BJ (cell line): ENCODE results near the gene IL17RA. TPM values are rescaled to one million over a fixed set of nuclear protein-coding genes. Genes with fewer than 3 reads are reported as not detected.
A peak's percentile ranks its signal among the peaks of the same experiment; 100 is the strongest.

ENCODE experiments used
- CTCF ChIA-PET: fragments of 350-600 bp; formaldehyde crosslinking; extraction: SDS; loops from one replicate; lab custom pipeline; 2021; ENCODE audit warnings: antibody characterized with exemption, inconsistent platforms; lab: Yijun Ruan, JAX
- POLR2A ChIA-PET: fragments of 300-600 bp; sonication (Branson Sonifier 250); formaldehyde crosslinking; extraction: SDS; loops from one replicate; lab custom pipeline; 2021; ENCODE audit warnings: antibody characterized with exemption; lab: Charles Lee
- DNase-seq: peaks from one replicate; pipeline ENCODE4 v3.0.0-alpha.2; 2011; ENCODE audit warnings: low read depth
- H3K27me3 ChIP-seq: 2 replicates; pipeline ENCODE4 v1.6.0; 2011; ENCODE audit warnings: low read length; ENCODE audit not compliant: control insufficient read depth, insufficient read depth
- H3K36me3 ChIP-seq: 2 replicates; pipeline ENCODE4 v1.5.1; 2011; ENCODE audit warnings: low read length; ENCODE audit not compliant: control insufficient read depth, insufficient read depth
- H3K4me3 ChIP-seq: 2 replicates; pipeline ENCODE4 v1.5.1; 2011; ENCODE audit warnings: low read depth, mild to moderate bottlenecking, control low read depth, low read length
- polyA plus RNA-seq: library from polyadenylated mRNA; depleted of rRNA; stranded (reverse); fragments of >200 nt; gene quantifications from 2 replicates; pipeline ENCODE4 v1.2.3, GENCODE V29; 2011
- TF ChIP-seq, protein P1 (sequence below): IDR thresholded peaks from 2 replicates; pipeline ENCODE4 v1.5.1; 2011; ENCODE audit warnings: low read depth, mild to moderate bottlenecking, control low read depth, inconsistent platforms, low read length, moderate library complexity; ENCODE audit not compliant: insufficient read depth

Gene IL17RA
- polyA plus RNA-seq, 1 experiment = 27.0 TPM

DNA sequence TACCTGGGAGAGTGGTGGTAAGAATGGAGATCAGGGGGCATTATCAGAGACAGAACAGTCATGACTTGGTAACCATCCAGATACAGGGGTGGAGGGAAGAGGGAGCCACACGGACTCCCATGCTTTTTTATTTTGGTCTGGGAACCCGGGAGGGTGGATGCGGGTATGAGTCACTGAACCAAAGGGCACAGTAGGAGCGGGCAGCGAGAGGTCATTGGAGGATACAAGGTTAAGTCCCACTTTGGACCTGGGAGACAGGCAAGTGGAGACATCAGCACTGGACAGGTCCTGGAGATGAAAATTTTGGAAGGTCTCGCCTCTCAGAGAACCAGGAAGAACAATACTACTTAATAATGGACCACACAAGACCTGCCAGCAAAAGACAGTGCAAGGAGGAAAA, 67.5 kb downstream of the IL17RA start:
- no peak for DNase-seq
- no peaks in the 10 kb centered on the region for H3K27me3 ChIP-seq
- no peak overlapping the region for H3K4me3 ChIP-seq
- CTCF ChIA-PET = interaction anchor here (1.3 kb wide), 1 partner anchor 19 kb away, joined by 5 read pairs; no protein-coding TSS in a partner anchor
- POLR2A ChIA-PET = no interaction called here
- TF ChIP-seq, protein P1, sequence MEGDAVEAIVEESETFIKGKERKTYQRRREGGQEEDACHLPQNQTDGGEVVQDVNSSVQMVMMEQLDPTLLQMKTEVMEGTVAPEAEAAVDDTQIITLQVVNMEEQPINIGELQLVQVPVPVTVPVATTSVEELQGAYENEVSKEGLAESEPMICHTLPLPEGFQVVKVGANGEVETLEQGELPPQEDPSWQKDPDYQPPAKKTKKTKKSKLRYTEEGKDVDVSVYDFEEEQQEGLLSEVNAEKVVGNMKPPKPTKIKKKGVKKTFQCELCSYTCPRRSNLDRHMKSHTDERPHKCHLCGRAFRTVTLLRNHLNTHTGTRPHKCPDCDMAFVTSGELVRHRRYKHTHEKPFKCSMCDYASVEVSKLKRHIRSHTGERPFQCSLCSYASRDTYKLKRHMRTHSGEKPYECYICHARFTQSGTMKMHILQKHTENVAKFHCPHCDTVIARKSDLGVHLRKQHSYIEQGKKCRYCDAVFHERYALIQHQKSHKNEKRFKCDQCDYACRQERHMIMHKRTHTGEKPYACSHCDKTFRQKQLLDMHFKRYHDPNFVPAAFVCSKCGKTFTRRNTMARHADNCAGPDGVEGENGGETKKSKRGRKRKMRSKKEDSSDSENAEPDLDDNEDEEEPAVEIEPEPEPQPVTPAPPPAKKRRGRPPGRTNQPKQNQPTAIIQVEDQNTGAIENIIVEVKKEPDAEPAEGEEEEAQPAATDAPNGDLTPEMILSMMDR = no peak
- H3K36me3 ChIP-seq = peaks cover 6% of the 10 kb centered on the region

DNA sequence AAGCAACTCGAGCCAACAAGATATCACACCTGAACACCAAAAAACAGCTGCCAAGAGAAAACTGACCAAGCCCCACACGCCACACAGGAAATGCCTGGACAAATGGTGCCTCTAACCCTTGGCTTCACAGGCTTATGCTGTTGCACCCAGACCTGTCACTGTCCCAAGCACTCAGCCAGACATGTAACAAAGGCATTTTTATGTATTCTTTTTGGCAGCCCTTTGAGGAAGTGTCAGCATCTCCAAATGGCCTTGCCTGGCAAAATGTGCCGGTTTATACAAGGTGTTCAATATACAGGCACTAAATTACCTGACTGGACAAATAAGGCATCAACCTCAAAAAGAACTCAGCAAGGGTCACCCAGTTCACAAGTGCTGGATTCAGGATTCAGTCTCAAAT, 68.2 kb downstream of the IL17RA start:
- no peak overlapping the region for H3K4me3 ChIP-seq
- H3K27me3 ChIP-seq = no peaks in the 10 kb centered on the region
- POLR2A ChIA-PET = no interaction called here
- DNase-seq = no peak
- 0 out of 2 replicates have a peak, but pooled peaks cover 3% of the 10 kb centered on the region for H3K36me3 ChIP-seq
- TF ChIP-seq, protein P1 = no peak
- CTCF ChIA-PET = interaction anchor here (1.2 to 1.3 kb wide), 2 partner anchors 14 to 19 kb away, joined by 3 to 5 read pairs; no protein-coding TSS in a partner anchor

GRCh38 chr22:17155941-17156340, 71.1 kb downstream of the IL17RA start:
- POLR2A ChIA-PET = no interaction called here
- H3K27me3 ChIP-seq = no peaks in the 10 kb centered on the region
- TF ChIP-seq, protein P1 = no peak

GRCh38 chr22:17157714-17158113, 72.9 kb downstream of the IL17RA start:
- Histone ChIP-seq H3K27me3 (no peaks in the 10 kb centered on the region), H3K36me3 (no peaks in the 10 kb centered on the region), H3K4me3 (peak overlapping the region; percentile 72; the same call in 1 of the 2 replicates)
- CTCF ChIA-PET = interaction anchor here (1.2 to 9.9 kb wide), 2 partner anchors 14 to 69 kb away, joined by 3 to 104 read pairs; no protein-coding TSS in a partner anchor
- POLR2A ChIA-PET = no interaction called here
- TF ChIP-seq, protein P1 = no peak
- DNase-seq = no peak

More at GRCh38 chr22:17155941-17156340, 71.1 kb downstream of the IL17RA start:
- CTCF ChIA-PET = interaction anchor here (1.1 to 9.9 kb wide), 2 partner anchors 12 to 16 kb away, joined by 3 to 104 read pairs; no protein-coding TSS in a partner anchor
- DNase-seq = no peak
- no peaks in the 10 kb centered on the region for H3K36me3 ChIP-seq
- H3K4me3 ChIP-seq = no peak overlapping the region

GRCh38 chr22:17158176-17158567, 73.4 kb downstream of the IL17RA start:
- ChIA-PET CTCF (interaction anchor here (0.6 to 9.9 kb wide), 2 partner anchors 14 to 401 kb away, joined by 3 to 104 read pairs; no protein-coding TSS in a partner anchor), POLR2A (interaction anchor here (0.7 to 1.0 kb wide), 2 partner anchors 14 to 16 kb away, joined by 3 to 6 read pairs; no protein-coding TSS in a partner anchor)
- DNase-seq = no peak

More at GRCh38 chr22:17158176-17158567, 73.4 kb downstream of the IL17RA start:
- TF ChIP-seq, protein P1 = no peak
- H3K36me3 ChIP-seq = no peaks in the 10 kb centered on the region
- H3K4me3 ChIP-seq = peak overlapping the region; percentile 72
- H3K27me3 ChIP-seq = no peaks in the 10 kb centered on the region
